ENCODE measurements around the gene SPG7.
"Not testable (repeated sequence)": the region's sequence is repeated elsewhere in the genome, so short reads cannot be mapped to it uniquely, and the experiment has no call there.

Gene SPG7

GRCh38 chr16:89570983-89571598 lies 62.9 kb downstream of the SPG7 start:
- DNase-seq; in situ Hi-C loops (cut with HindIII; ENCODE audit: low pct_ligation_motif_present, low pct_unique_long_range_greater_than_20kb, low sequenced_read_pairs): not testable (repeated sequence)

GRCh38 chr16:89571636-89572035 lies 63.4 kb downstream of the SPG7 start:
- no peak for DNase-seq
- in situ Hi-C loops (cut with HindIII; ENCODE audit: low pct_ligation_motif_present, low pct_unique_long_range_greater_than_20kb, low sequenced_read_pairs), result no loop called here

- no peak for DNase-seq
- in situ Hi-C loops (cut with HindIII; ENCODE audit: low pct_ligation_motif_present, low pct_unique_long_range_greater_than_20kb, low sequenced_read_pairs), result no loop called here
Measured at GRCh38 chr16:89572073-89572484, 63.9 kb downstream of the SPG7 start.

GRCh38 chr16:89572485-89573205 lies 64.4 kb downstream of the SPG7 start:
- DNase-seq, result no peak
- in situ Hi-C loops (cut with HindIII; ENCODE audit: low pct_ligation_motif_present, low pct_unique_long_range_greater_than_20kb, low sequenced_read_pairs), result no loop called here

GRCh38 chr16:89573826-89574680 lies 65.8 kb downstream of the SPG7 start:
- in situ Hi-C loops (cut with HindIII; ENCODE audit: low pct_ligation_motif_present, low pct_unique_long_range_greater_than_20kb, low sequenced_read_pairs), result no loop called here
- DNase-seq, result no peak

GRCh38 chr16:89574681-89575246 lies 66.6 kb downstream of the SPG7 start:
- in situ Hi-C loops (cut with HindIII; ENCODE audit: low pct_ligation_motif_present, low pct_unique_long_range_greater_than_20kb, low sequenced_read_pairs), result no loop called here
- DNase-seq, result no peak

- peak; percentile 40 for DNase-seq
- in situ Hi-C loops (cut with HindIII; ENCODE audit: low pct_ligation_motif_present, low pct_unique_long_range_greater_than_20kb, low sequenced_read_pairs), result no loop called here
Measured at GRCh38 chr16:89575247-89576152, 67.3 kb downstream of the SPG7 start, which contains the start of gene CPNE7. CPNE7 (plus strand) TSS chr16:89575758; CDS start chr16:89575898, 140 bp downstream.

GRCh38 chr16:89576153-89577054 lies 68.2 kb downstream of the SPG7 start:
- DNase-seq, result no peak
- in situ Hi-C loops (cut with HindIII; ENCODE audit: low pct_ligation_motif_present, low pct_unique_long_range_greater_than_20kb, low sequenced_read_pairs), result no loop called here

GRCh38 chr16:89577055-89577759 lies 69.0 kb downstream of the SPG7 start:
- in situ Hi-C loops (cut with HindIII; ENCODE audit: low pct_ligation_motif_present, low pct_unique_long_range_greater_than_20kb, low sequenced_read_pairs), result no loop called here
- no peak for DNase-seq

GRCh38 chr16:89579351-89579750 lies 71.1 kb downstream of the SPG7 start:
- DNase-seq, result no peak
- in situ Hi-C loops (cut with HindIII; ENCODE audit: low pct_ligation_motif_present, low pct_unique_long_range_greater_than_20kb, low sequenced_read_pairs), result no loop called here

GRCh38 chr16:89581045-89581695 lies 73.0 kb downstream of the SPG7 start:
- in situ Hi-C loops (cut with HindIII; ENCODE audit: low pct_ligation_motif_present, low pct_unique_long_range_greater_than_20kb, low sequenced_read_pairs), result no loop called here
- DNase-seq, result peak; percentile 100

GRCh38 chr16:89581861-89582563 lies 73.8 kb downstream of the SPG7 start:
- in situ Hi-C loops (cut with HindIII; ENCODE audit: low pct_ligation_motif_present, low pct_unique_long_range_greater_than_20kb, low sequenced_read_pairs), result no loop called here
- DNase-seq, result peak; percentile 47

- in situ Hi-C loops (cut with HindIII; ENCODE audit: low pct_ligation_motif_present, low pct_unique_long_range_greater_than_20kb, low sequenced_read_pairs), result no loop called here
- DNase-seq, result no peak
Measured at GRCh38 chr16:89582614-89583196, 74.5 kb downstream of the SPG7 start.

- in situ Hi-C loops (cut with HindIII; ENCODE audit: low pct_ligation_motif_present, low pct_unique_long_range_greater_than_20kb, low sequenced_read_pairs), result no loop called here
- DNase-seq, result no peak
Measured at GRCh38 chr16:89583197-89583894, 75.1 kb downstream of the SPG7 start.
